Stimulated activated naive CD8-positive, alpha-beta T cell treated with anti-CD3 and anti-CD28 coated beads, Interleukin-15, amount 100 ng/mL, for 72 hours (primary cell): ENCODE results near the gene PRR23E.

Experiments
- ATAC-seq: fragments of 150-1000 bp; cut with Tn5 transposase; 2 replicates; pipeline ENCODE4 v1.10.0; 2021; ENCODE audit warnings: mild to moderate bottlenecking, moderate library complexity
- DNase-seq, 2 donors: peaks; one replicate each; pipeline ENCODE4 v3.0.0; 2021 to 2022
- H3K27ac Mint-ChIP-seq, 2 donors: one replicate each; pipeline ENCODE4 v1.8.0; 2022; ENCODE audit warnings: mild to moderate bottlenecking in 2 of 2, mixed read lengths in 2 of 2, moderate library complexity in 2 of 2
- H3K27me3 Mint-ChIP-seq: one replicate; pipeline ENCODE4 v1.8.0; 2022; ENCODE audit warnings: mixed read lengths
- H3K4me1 Mint-ChIP-seq: one replicate; pipeline ENCODE4 v1.8.0; 2022; ENCODE audit warnings: mild to moderate bottlenecking, mixed read lengths
- H3K4me3 Mint-ChIP-seq, 2 donors: one replicate each; pipeline ENCODE4 v1.8.0; 2022; ENCODE audit warnings: mild to moderate bottlenecking in 2 of 2, mixed read lengths in 2 of 2, moderate library complexity in 1 of 2
- H3K9me3 Mint-ChIP-seq, 2 donors: one replicate each; pipeline ENCODE4 v1.8.0; 2022; ENCODE audit warnings: mixed read lengths in 2 of 2

Gene PRR23E

GRCh38 chr3:127193341-127193740 lies 410 bp downstream of the PRR23E start:
- ATAC-seq (no peak), DNase-seq (no peak)
- H3K27me3 Mint-ChIP-seq, result peaks cover 39% of the 10 kb centered on the region
- H3K9me3 Mint-ChIP-seq, result peaks cover 12 to 18% of the 10 kb centered on the region in 2 donors
- no peaks in the 10 kb centered on the region for H3K4me1 Mint-ChIP-seq
- no peak overlapping the region for H3K27ac Mint-ChIP-seq
- no peak overlapping the region for H3K4me3 Mint-ChIP-seq

GRCh38 chr3:127193775-127194174 lies 844 bp downstream of the PRR23E start:
- Mint-ChIP-seq H3K9me3 (peaks cover 8 to 17% of the 10 kb centered on the region in 2 donors), H3K4me1 (no peaks in the 10 kb centered on the region), H3K27me3 (peaks cover 39% of the 10 kb centered on the region), H3K27ac (no peak overlapping the region), H3K4me3 (no peak overlapping the region)
- ATAC-seq (no peak), DNase-seq (no peak)

- DNase-seq (no peak), ATAC-seq (no peak)
- H3K9me3 Mint-ChIP-seq, result peaks cover 5 to 17% of the 10 kb centered on the region in 2 donors
- no peak overlapping the region for H3K4me3 Mint-ChIP-seq
- peaks cover 39% of the 10 kb centered on the region for H3K27me3 Mint-ChIP-seq
- no peaks in the 10 kb centered on the region for H3K4me1 Mint-ChIP-seq
- no peak overlapping the region for H3K27ac Mint-ChIP-seq
Measured at GRCh38 chr3:127194601-127195187, 1.8 kb downstream of the PRR23E start.

- ATAC-seq (no peak), DNase-seq (no peak)
- Mint-ChIP-seq H3K4me1 (no peaks in the 10 kb centered on the region), H3K27me3 (peaks cover 42% of the 10 kb centered on the region), H3K4me3 (no peak overlapping the region), H3K27ac (no peak overlapping the region), H3K9me3 (peaks cover 5 to 17% of the 10 kb centered on the region in 2 donors)
Measured at GRCh38 chr3:127195417-127195816, 2.5 kb downstream of the PRR23E start.

GRCh38 chr3:127196002-127196401 lies 3.1 kb downstream of the PRR23E start:
- ATAC-seq (no peak), DNase-seq (no peak)
- Mint-ChIP-seq H3K27ac (peak overlapping the region in 1 of 2 donors; percentile 51), H3K4me3 (no peak overlapping the region), H3K9me3 (peaks cover 5 to 17% of the 10 kb centered on the region in 2 donors), H3K4me1 (no peaks in the 10 kb centered on the region), H3K27me3 (peaks cover 47% of the 10 kb centered on the region)

GRCh38 chr3:127196466-127197299 lies 3.8 kb downstream of the PRR23E start:
- no peak for DNase-seq
- H3K4me3 Mint-ChIP-seq, result no peak overlapping the region
- H3K27ac Mint-ChIP-seq, result no peak overlapping the region
- peaks cover 5 to 15% of the 10 kb centered on the region in 2 donors for H3K9me3 Mint-ChIP-seq
- no peak for ATAC-seq
- H3K4me1 Mint-ChIP-seq, result no peaks in the 10 kb centered on the region
- H3K27me3 Mint-ChIP-seq, result peaks cover 47% of the 10 kb centered on the region

GRCh38 chr3:127197300-127198189 lies 4.6 kb downstream of the PRR23E start:
- Mint-ChIP-seq H3K4me3 (no peak overlapping the region), H3K4me1 (no peaks in the 10 kb centered on the region), H3K9me3 (peaks cover 3 to 9% of the 10 kb centered on the region in 2 donors), H3K27ac (no peak overlapping the region), H3K27me3 (peaks cover 48% of the 10 kb centered on the region)
- ATAC-seq, result no peak
- DNase-seq, result no peak

- Mint-ChIP-seq H3K9me3 (peaks cover 8% of the 10 kb centered on the region in 2 donors), H3K27ac (no peak overlapping the region), H3K4me1 (no peaks in the 10 kb centered on the region), H3K27me3 (peaks cover 45% of the 10 kb centered on the region), H3K4me3 (no peak overlapping the region)
- ATAC-seq (no peak), DNase-seq (no peak)
Measured at GRCh38 chr3:127200086-127200691, 7.3 kb downstream of the PRR23E start.

- no peak overlapping the region for H3K4me3 Mint-ChIP-seq
- H3K27me3 Mint-ChIP-seq, result peaks cover 24% of the 10 kb centered on the region
- H3K9me3 Mint-ChIP-seq, result peaks cover 8% of the 10 kb centered on the region in 2 donors
- no peak for ATAC-seq
- H3K4me1 Mint-ChIP-seq, result no peaks in the 10 kb centered on the region
- no peak overlapping the region for H3K27ac Mint-ChIP-seq
- no peak for DNase-seq
Measured at GRCh38 chr3:127203024-127203423, 10.1 kb downstream of the PRR23E start.

- no peak for DNase-seq
- peaks cover 24% of the 10 kb centered on the region for H3K27me3 Mint-ChIP-seq
- H3K4me1 Mint-ChIP-seq, result no peaks in the 10 kb centered on the region
- H3K27ac Mint-ChIP-seq, result no peak overlapping the region
- no peak overlapping the region for H3K4me3 Mint-ChIP-seq
- peaks cover 8% of the 10 kb centered on the region in 2 donors for H3K9me3 Mint-ChIP-seq
- ATAC-seq, result no peak
Measured at GRCh38 chr3:127204841-127205582, 12.1 kb downstream of the PRR23E start.

GRCh38 chr3:127206154-127206553 lies 13.2 kb downstream of the PRR23E start:
- no peak for ATAC-seq
- Mint-ChIP-seq H3K9me3 (peaks cover 8% of the 10 kb centered on the region in 2 donors), H3K27me3 (peaks cover 17% of the 10 kb centered on the region), H3K27ac (no peak overlapping the region), H3K4me1 (no peaks in the 10 kb centered on the region), H3K4me3 (no peak overlapping the region)
- DNase-seq, result no peak

- DNase-seq, result no peak
- H3K27ac Mint-ChIP-seq, result no peak overlapping the region
- H3K27me3 Mint-ChIP-seq, result peaks cover 22% of the 10 kb centered on the region
- no peaks in the 10 kb centered on the region for H3K4me1 Mint-ChIP-seq
- no peak overlapping the region for H3K4me3 Mint-ChIP-seq
- ATAC-seq, result peak; percentile 45
- peaks cover 8% of the 10 kb centered on the region in 2 donors for H3K9me3 Mint-ChIP-seq
Measured at GRCh38 chr3:127206611-127207516, 13.9 kb downstream of the PRR23E start.

- no peak for DNase-seq
- ATAC-seq, result no peak
- H3K27ac Mint-ChIP-seq, result peak overlapping the region in 1 of 2 donors; percentile 38
- H3K4me1 Mint-ChIP-seq, result no peaks in the 10 kb centered on the region
- no peak overlapping the region for H3K4me3 Mint-ChIP-seq
- peaks cover 1 to 2% of the 10 kb centered on the region in 2 donors for H3K9me3 Mint-ChIP-seq
- peaks cover 17% of the 10 kb centered on the region for H3K27me3 Mint-ChIP-seq
Measured at GRCh38 chr3:127207727-127208482, 15.0 kb downstream of the PRR23E start.
